Natural killer cell (primary cell): ENCODE measurements around the gene RBM4B. TPM values are rescaled to one million over a fixed set of nuclear protein-coding genes. Genes with fewer than 3 reads are reported as not detected.

Source experiments
- ATAC-seq, 3 donors: fragments of 150-1000 bp in 2 of 3; fragments of 200-7000 bp in 1 of 3; cut with Tn5 transposase; 1 replicate in 1 of 3; 2 replicates in 2 of 3; pipeline ENCODE4 v1.10.0; 2021; ENCODE audit warnings: mild to moderate bottlenecking in 2 of 3, moderate library complexity in 2 of 3
- DNase-seq, 2 donors: peaks; one replicate each; pipeline versions ENCODE4 v3.0.0 to v3.0.0-alpha.2; 2013 to 2021; ENCODE audit warnings: mixed read lengths in 1 of 2
- H3K27ac ChIP-seq: one replicate; pipeline ENCODE4 v1.5.1; 2013; ENCODE audit warnings: mild to moderate bottlenecking, low read length
- H3K27me3 ChIP-seq: one replicate; pipeline ENCODE4 v1.6.1; 2013; ENCODE audit warnings: low read length; ENCODE audit not compliant: control insufficient read depth, insufficient read depth
- H3K36me3 ChIP-seq: one replicate; pipeline ENCODE4 v1.6.1; 2013; ENCODE audit warnings: low read length; ENCODE audit not compliant: control insufficient read depth, insufficient read depth
- H3K4me1 ChIP-seq: one replicate; pipeline ENCODE4 v1.6.1; 2013; ENCODE audit warnings: low read length; ENCODE audit not compliant: control insufficient read depth, insufficient read depth
- H3K4me3 ChIP-seq: one replicate; pipeline ENCODE4 v1.5.1; 2013; ENCODE audit warnings: low read length
- H3K9me3 ChIP-seq: one replicate; pipeline ENCODE4 v1.6.1; 2013; ENCODE audit warnings: low read length; ENCODE audit not compliant: control insufficient read depth, insufficient read depth
- H3K27ac Mint-ChIP-seq, 2 donors: one replicate each; pipeline ENCODE4 v1.8.0; 2022; ENCODE audit warnings: mild to moderate bottlenecking in 2 of 2, mixed read lengths in 2 of 2, moderate library complexity in 1 of 2
- H3K27me3 Mint-ChIP-seq, 2 donors: one replicate each; pipeline ENCODE4 v1.8.0; 2022; ENCODE audit warnings: low read depth in 2 of 2, mixed read lengths in 2 of 2
- H3K36me3 Mint-ChIP-seq: one replicate; pipeline ENCODE4 v1.8.0; 2022; ENCODE audit warnings: mixed read lengths
- H3K4me1 Mint-ChIP-seq, 2 donors: one replicate each; pipeline ENCODE4 v1.8.0; 2022; ENCODE audit warnings: mixed read lengths in 2 of 2
- H3K4me3 Mint-ChIP-seq: one replicate; pipeline ENCODE4 v1.8.0; 2022; ENCODE audit warnings: mild to moderate bottlenecking, moderate library complexity, mixed read lengths
- H3K9me3 Mint-ChIP-seq, 2 donors: one replicate each; pipeline ENCODE4 v1.8.0; 2022; ENCODE audit warnings: mixed read lengths in 2 of 2
- whole genome bisulfite sequencing: methylation state at CpG from one replicate; pipeline ENCODE4 v1.1.7; 2013; ENCODE audit warnings: missing lambda C conversion rate; ENCODE audit not compliant: insufficient coverage; 5-methylcytosine and 5-hydroxymethylcytosine counted together
- intact Hi-C: fragments of 100-400 bp; cut with micrococcal nuclease; formaldehyde crosslinking; loops from one replicate; pipeline ENCODE4 v1.14.2; 2022
- total RNA-seq, 4 donors: library from RNA; stranded (reverse); fragments of 120-200 nt in 1 of 4; gene quantifications; one replicate each; pipeline versions ENCODE4 v1.2.3 to v1.2.4, GENCODE V29; 2013 to 2022
- TF ChIP-seq, protein P1 (sequence below): fragments of 200-600 bp; IDR thresholded peaks from one replicate; pipeline ENCODE4 v1.8.0; 2022; ENCODE audit warnings: antibody characterized with exemption

The RBM4B gene
- total RNA-seq, 3 donors from 2014 or later (not counting 1 experiment from before 2014, with no cell fraction given) = 11.1 to 23.0 (median 12.4) TPM

DNA sequence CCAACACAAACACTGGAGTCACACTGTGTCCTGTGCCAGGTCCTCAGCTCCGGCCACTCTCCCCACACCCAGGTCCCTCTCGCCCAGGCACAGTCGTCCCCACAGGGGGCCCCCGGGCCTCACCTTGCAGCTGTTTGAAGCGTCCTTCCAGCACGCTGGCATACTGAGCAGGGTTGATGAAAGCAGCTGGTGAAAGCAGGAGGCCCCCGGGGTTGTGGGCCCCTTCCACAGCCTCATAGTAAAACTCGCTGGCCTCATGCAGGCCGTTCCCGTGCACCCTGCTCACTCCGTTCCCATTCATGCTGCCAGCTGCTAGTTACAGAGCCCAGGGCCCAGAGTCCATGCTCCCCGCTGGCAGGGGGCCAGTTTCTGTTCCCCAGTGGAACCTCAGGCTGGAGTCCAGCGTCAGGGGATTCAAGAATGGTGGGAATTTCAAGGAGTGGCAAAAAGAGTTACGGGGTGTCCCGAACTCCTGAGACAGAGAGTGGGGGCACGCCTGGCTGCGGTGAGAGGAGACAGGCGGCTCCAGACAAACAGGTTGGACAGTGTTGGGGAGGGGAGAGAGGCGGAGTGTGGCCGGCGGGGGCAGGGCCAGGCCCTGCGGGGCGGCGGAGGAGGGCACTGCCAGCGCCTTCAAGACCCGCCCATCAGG, 40.8 kb upstream of the RBM4B start:
- H3K27me3 Mint-ChIP-seq = peaks cover 19 to 27% of the 10 kb centered on the region in 2 donors

DNA sequence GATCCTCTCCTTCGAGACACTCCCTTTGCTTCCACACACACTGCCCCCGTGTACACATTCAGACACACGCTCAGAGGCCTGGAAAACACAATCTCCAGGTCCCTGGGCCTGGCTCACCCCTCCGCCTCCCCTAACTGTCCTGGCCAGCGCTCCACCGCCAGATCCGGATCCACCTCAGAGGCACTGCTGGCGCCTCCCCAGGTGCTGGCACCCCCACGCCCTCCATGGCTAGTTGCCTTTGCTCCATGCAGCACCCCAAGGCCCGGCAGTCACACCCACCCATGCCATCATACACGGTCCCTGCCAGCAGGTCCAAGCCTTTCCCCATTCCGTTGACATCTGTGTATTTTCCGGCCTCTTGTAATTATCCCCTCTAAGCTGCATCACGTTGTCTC, 40.2 kb upstream of the RBM4B start:
- Histone ChIP-seq H3K4me1 (peaks cover 11% of the 10 kb centered on the region), H3K9me3 (no peaks in the 10 kb centered on the region), H3K27ac (no peak overlapping the region), H3K36me3 (no peaks in the 10 kb centered on the region), H3K27me3 (no peaks in the 10 kb centered on the region), H3K4me3 (no peak overlapping the region)
- ATAC-seq (no peak), DNase-seq (no peak)
- Mint-ChIP-seq H3K27ac (no peak overlapping the region), H3K4me1 (peaks cover 0 to 7% of the 10 kb centered on the region in 2 donors), H3K27me3 (peaks cover 21 to 26% of the 10 kb centered on the region in 2 donors), H3K9me3 (no peaks in the 10 kb centered on the region), H3K36me3 (no peaks in the 10 kb centered on the region), H3K4me3 (no peak overlapping the region)
- intact Hi-C loops = no loop called here
- 90% methylated on average over 14 of the region's 14 CpGs for WGBS
- TF ChIP-seq, protein P1, sequence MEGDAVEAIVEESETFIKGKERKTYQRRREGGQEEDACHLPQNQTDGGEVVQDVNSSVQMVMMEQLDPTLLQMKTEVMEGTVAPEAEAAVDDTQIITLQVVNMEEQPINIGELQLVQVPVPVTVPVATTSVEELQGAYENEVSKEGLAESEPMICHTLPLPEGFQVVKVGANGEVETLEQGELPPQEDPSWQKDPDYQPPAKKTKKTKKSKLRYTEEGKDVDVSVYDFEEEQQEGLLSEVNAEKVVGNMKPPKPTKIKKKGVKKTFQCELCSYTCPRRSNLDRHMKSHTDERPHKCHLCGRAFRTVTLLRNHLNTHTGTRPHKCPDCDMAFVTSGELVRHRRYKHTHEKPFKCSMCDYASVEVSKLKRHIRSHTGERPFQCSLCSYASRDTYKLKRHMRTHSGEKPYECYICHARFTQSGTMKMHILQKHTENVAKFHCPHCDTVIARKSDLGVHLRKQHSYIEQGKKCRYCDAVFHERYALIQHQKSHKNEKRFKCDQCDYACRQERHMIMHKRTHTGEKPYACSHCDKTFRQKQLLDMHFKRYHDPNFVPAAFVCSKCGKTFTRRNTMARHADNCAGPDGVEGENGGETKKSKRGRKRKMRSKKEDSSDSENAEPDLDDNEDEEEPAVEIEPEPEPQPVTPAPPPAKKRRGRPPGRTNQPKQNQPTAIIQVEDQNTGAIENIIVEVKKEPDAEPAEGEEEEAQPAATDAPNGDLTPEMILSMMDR = no peak

More for the DNA sequence above, 40.8 kb upstream of the RBM4B start:
- no peak overlapping the region for H3K27ac Mint-ChIP-seq
- intact Hi-C loops = no loop called here
- Histone ChIP-seq H3K9me3 (no peaks in the 10 kb centered on the region), H3K4me3 (no peak overlapping the region), H3K27me3 (no peaks in the 10 kb centered on the region), H3K27ac (no peak overlapping the region), H3K36me3 (no peaks in the 10 kb centered on the region), H3K4me1 (peaks cover 11% of the 10 kb centered on the region)
- no peaks in the 10 kb centered on the region for H3K9me3 Mint-ChIP-seq
- TF ChIP-seq, protein P1 = no peak
- WGBS = 92% methylated on average over 26 of the region's 26 CpGs
- no peaks in the 10 kb centered on the region for H3K36me3 Mint-ChIP-seq
- peaks cover 0 to 7% of the 10 kb centered on the region in 2 donors for H3K4me1 Mint-ChIP-seq
- H3K4me3 Mint-ChIP-seq = no peak overlapping the region
- DNase-seq = no peak
- ATAC-seq = no peak

- TF ChIP-seq, protein P1 = no peak
These were observed 39.3 kb upstream of the RBM4B start for GRCh38 chr11:66716996-66717395.

More at GRCh38 chr11:66716996-66717395, 39.3 kb upstream of the RBM4B start:
- Histone ChIP-seq H3K9me3 (no peaks in the 10 kb centered on the region), H3K36me3 (no peaks in the 10 kb centered on the region), H3K4me3 (no peak overlapping the region), H3K27me3 (no peaks in the 10 kb centered on the region), H3K4me1 (peaks cover 11% of the 10 kb centered on the region), H3K27ac (no peak overlapping the region)
- 51% methylated on average over 3 of the region's 3 CpGs for WGBS
- Mint-ChIP-seq H3K36me3 (no peaks in the 10 kb centered on the region), H3K9me3 (no peaks in the 10 kb centered on the region), H3K27ac (no peak overlapping the region), H3K4me3 (no peak overlapping the region), H3K27me3 (peaks cover 21 to 22% of the 10 kb centered on the region in 2 donors), H3K4me1 (peaks cover 0 to 7% of the 10 kb centered on the region in 2 donors)
- ATAC-seq (no peak), DNase-seq (no peak)
- intact Hi-C loops = no loop called here
